MM.1S (cell line): ENCODE data around the gene NRBP1.

ENCODE experiments used
- DNase-seq: peaks from one replicate; pipeline ENCODE4 v3.0.0-alpha.2; 2015
- H2AFZ ChIP-seq: fragments of 300-600 bp; sonication (generic); 2 replicates; pipeline ENCODE4 v1.6.0; 2016; ENCODE audit warnings: antibody characterized with exemption, low read length
- H3F3A ChIP-seq: fragments of 300-600 bp; sonication (generic); 2 replicates; pipeline ENCODE4 v1.6.1; 2016; ENCODE audit warnings: mild to moderate bottlenecking, antibody characterized with exemption, low read length, moderate library complexity, mixed read lengths; ENCODE audit not compliant: insufficient read depth
- H3K27ac ChIP-seq: fragments of 300-600 bp; sonication (generic); 2 replicates; pipeline ENCODE4 v1.5.1; 2016; ENCODE audit warnings: mild to moderate bottlenecking, low read length
- H3K27me3 ChIP-seq: fragments of 300-600 bp; sonication (generic); replicated peaks from 2 replicates; pipeline ENCODE4 v1.6.0; 2016; ENCODE audit warnings: low read length; ENCODE audit not compliant: insufficient read depth
- H3K36me3 ChIP-seq: fragments of 300-600 bp; sonication (generic); replicated peaks from 2 replicates; pipeline ENCODE4 v1.6.1; 2016; ENCODE audit warnings: mild to moderate bottlenecking, low read length, mixed read lengths; ENCODE audit not compliant: insufficient read depth
- H3K4me1 ChIP-seq: fragments of 300-600 bp; sonication (generic); 2 replicates; pipeline ENCODE4 v1.6.1; 2016; ENCODE audit warnings: low read length, mixed read lengths
- H3K4me2 ChIP-seq: fragments of 300-600 bp; sonication (generic); 2 replicates; pipeline ENCODE4 v1.6.0; 2016; ENCODE audit warnings: low read depth, low read length
- H3K4me3 ChIP-seq: fragments of 300-600 bp; sonication (generic); 2 replicates; pipeline ENCODE4 v1.5.1; 2016; ENCODE audit warnings: low read length, mixed read lengths
- H3K79me2 ChIP-seq: fragments of 300-600 bp; sonication (generic); 2 replicates; pipeline ENCODE4 v1.6.1; 2016; ENCODE audit warnings: mixed run types, low read length, mixed read lengths
- H3K9ac ChIP-seq: fragments of 300-600 bp; sonication (generic); 2 replicates; pipeline ENCODE4 v1.6.1; 2016; ENCODE audit warnings: low read length, mixed read lengths
- H3K9me2 ChIP-seq: fragments of 300-600 bp; sonication (generic); replicated peaks from 2 replicates; pipeline ENCODE4 v1.6.1; 2016; ENCODE audit warnings: mild to moderate bottlenecking, low read length, mixed read lengths; ENCODE audit not compliant: insufficient read depth
- H3K9me3 ChIP-seq: fragments of 300-600 bp; sonication (generic); replicated peaks from 2 replicates; pipeline ENCODE4 v1.6.1; 2016; ENCODE audit warnings: mild to moderate bottlenecking, low read length, mixed read lengths; ENCODE audit not compliant: insufficient read depth
- H4K20me1 ChIP-seq: fragments of 300-600 bp; sonication (generic); 2 replicates; pipeline ENCODE4 v1.6.1; 2016; ENCODE audit warnings: mild to moderate bottlenecking, low read length, moderate library complexity, mixed read lengths; ENCODE audit not compliant: insufficient read depth
- EZH2 ChIP-seq: fragments of 300-600 bp; sonication (generic); optimal IDR thresholded peaks from 2 replicates; pipeline ENCODE3; 2017; ENCODE audit warnings: low read depth, mild to moderate bottlenecking, antibody characterized with exemption, low read length, mixed read lengths
- EZH2phosphoT487 ChIP-seq: fragments of 300-600 bp; sonication (generic); IDR thresholded peaks from 2 replicates; pipeline ENCODE4 v1.6.1; 2018; ENCODE audit warnings: antibody characterized with exemption, low read length
- TF ChIP-seq, protein P1 (sequence below): fragments of 300-600 bp; sonication (generic); IDR thresholded peaks from 2 replicates; pipeline ENCODE4 v1.5.1; 2016; ENCODE audit warnings: antibody characterized with exemption, low read length, mixed read lengths

Gene NRBP1

DNA sequence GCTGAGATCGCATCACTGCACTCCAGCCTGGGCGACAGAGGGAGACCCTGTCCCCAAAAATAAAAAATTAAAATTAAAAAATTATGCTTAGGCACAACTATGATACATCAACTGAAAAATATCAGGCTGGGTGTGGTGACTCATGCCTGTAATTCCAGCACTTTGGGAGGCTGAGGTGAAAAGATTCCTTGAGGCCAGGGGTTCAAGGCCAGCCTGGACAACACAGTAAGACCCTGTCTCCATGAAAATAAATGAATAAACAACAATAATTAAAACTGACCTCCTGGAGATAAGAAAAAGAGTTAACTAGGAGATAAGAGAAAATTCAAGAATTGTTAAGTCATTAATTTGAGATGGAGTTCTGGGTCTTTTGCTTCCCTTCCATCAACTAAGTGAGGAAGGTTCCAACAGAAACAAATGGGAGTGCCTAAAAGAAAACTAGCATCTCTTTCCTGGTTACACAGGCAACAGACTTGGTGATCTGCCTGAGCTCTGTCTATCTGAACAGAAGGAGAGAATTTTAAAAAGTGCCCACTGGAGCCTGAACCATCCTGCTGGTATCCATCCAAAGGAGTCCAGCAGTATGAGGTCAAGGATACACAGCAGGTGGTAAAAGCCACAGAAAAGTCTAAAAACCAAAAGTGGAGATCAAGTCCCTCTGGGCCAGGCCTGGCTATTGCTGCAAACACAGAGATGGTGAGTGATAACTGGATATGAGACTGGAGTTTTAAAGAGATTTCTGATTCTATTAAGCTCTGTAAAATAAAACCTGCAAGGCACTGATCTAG lies 27.9 kb upstream of the NRBP1 start:
- Histone ChIP-seq H2AFZ (no peak overlapping the region), H3K9me2 (no peaks in the 10 kb centered on the region), H4K20me1 (peaks cover 33% of the 10 kb centered on the region), H3F3A (no peaks in the 10 kb centered on the region), H3K4me3 (no peak overlapping the region), H3K4me2 (no peak overlapping the region), H3K79me2 (peaks cover 98% of the 10 kb centered on the region), H3K4me1 (no peaks in the 10 kb centered on the region), H3K9ac (no peak overlapping the region), H3K27ac (no peak overlapping the region), H3K9me3 (no peaks in the 10 kb centered on the region), H3K27me3 (no peaks in the 10 kb centered on the region), H3K36me3 (peaks cover 2% of the 10 kb centered on the region; the same call in 1 of the 2 replicates)
- no peak for DNase-seq
- TF ChIP-seq EZH2 (no peak), EZH2phosphoT487 (no peak)
- TF ChIP-seq, protein P1, sequence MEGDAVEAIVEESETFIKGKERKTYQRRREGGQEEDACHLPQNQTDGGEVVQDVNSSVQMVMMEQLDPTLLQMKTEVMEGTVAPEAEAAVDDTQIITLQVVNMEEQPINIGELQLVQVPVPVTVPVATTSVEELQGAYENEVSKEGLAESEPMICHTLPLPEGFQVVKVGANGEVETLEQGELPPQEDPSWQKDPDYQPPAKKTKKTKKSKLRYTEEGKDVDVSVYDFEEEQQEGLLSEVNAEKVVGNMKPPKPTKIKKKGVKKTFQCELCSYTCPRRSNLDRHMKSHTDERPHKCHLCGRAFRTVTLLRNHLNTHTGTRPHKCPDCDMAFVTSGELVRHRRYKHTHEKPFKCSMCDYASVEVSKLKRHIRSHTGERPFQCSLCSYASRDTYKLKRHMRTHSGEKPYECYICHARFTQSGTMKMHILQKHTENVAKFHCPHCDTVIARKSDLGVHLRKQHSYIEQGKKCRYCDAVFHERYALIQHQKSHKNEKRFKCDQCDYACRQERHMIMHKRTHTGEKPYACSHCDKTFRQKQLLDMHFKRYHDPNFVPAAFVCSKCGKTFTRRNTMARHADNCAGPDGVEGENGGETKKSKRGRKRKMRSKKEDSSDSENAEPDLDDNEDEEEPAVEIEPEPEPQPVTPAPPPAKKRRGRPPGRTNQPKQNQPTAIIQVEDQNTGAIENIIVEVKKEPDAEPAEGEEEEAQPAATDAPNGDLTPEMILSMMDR, result no peak

DNA sequence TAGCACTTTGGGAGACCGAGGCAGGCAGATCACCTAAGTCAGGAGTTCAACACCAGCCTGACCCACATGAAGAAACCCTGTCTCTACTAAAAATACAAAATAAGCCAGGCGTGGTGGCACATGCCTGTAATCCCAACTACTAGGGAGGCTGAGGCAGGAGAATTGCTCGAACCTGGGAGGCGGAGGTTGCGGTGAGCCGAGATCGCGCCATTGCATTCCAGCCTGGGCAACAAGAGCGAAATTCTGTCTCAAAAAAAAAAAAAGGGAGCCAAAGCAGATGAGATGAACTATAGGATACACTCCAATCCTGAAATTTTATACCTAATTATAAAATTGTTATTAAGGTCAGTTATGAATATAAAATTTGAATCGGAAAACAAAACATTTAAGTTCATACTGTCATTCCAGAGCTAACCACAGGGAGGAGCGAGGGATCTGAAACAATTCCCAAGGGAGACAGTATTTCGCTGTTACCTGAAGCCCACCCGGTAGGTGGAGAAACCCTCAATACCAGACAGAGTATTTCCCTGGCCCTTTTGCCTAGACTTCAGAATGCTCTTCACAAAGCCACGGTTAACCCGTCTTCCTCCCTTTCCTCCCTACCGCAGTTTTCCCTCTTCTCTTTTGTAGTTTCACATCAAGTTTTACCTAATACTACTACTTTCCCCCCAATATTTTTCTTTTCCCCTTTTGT lies 20.5 kb upstream of the NRBP1 start:
- TF ChIP-seq EZH2phosphoT487, result no peak
- TF ChIP-seq, protein P1, result peak; percentile 37
- DNase-seq, result no peak
- Histone ChIP-seq H3K4me1 (peaks cover 10% of the 10 kb centered on the region), H3K4me2 (peak overlapping the region; percentile 62), H2AFZ (no peak overlapping the region), H3K36me3 (0 out of 2 replicates have a peak, but pooled peaks cover 3% of the 10 kb centered on the region), H3F3A (peaks cover 14% of the 10 kb centered on the region; the same call in 1 of the 2 replicates), H3K9me2 (no peaks in the 10 kb centered on the region), H3K27ac (peak overlapping the region; percentile 75; the same call in 1 of the 2 replicates), H3K4me3 (peak overlapping the region; percentile 95), H3K9ac (peak overlapping the region; percentile 91; the same call in 1 of the 2 replicates), H3K27me3 (no peaks in the 10 kb centered on the region), H3K79me2 (peaks cover 64% of the 10 kb centered on the region), H4K20me1 (peaks cover 16% of the 10 kb centered on the region), H3K9me3 (no peaks in the 10 kb centered on the region)

DNA sequence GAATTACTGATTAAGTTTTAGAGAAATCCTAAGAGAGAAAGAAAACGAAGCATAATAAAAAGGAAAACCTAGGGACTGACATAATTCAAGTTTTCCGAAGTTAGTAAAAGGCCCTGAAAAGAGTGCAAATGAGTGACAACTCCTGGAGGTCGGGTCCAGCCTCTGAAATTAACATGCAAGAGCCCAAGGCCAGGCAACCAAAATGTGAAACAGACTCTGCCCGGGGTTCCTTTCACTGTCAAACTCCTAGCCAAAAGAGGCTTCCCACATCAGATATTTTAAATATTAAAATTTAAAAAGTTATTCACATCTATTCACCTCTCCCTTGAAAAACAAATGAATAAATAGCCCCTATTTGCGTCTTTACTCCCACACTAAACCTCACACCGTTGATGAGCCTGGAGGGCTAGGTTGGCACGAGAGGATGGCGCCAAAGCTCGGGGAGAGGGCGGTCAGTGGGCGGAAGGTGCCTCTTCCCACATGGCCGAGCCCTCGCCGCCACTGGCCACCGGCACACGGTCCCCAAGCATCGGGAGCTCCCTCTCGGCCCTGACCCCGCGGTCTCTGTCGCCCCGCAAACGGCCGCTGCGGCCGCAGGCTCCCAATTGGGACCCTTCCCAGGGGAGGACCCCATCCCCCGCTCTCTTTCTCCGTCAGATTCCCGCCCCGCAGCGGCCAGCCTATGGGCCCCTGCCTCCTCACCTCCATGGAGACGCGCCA lies 19.7 kb upstream of the NRBP1 start:
- Histone ChIP-seq H4K20me1 (peaks cover 10% of the 10 kb centered on the region; the same call in 1 of the 2 replicates), H3K27ac (peak overlapping the region; percentile 75), H2AFZ (peak overlapping the region; percentile 88), H3F3A (peaks cover 14% of the 10 kb centered on the region; the same call in 1 of the 2 replicates), H3K4me1 (peaks cover 10% of the 10 kb centered on the region), H3K27me3 (no peaks in the 10 kb centered on the region), H3K9me2 (no peaks in the 10 kb centered on the region), H3K9me3 (no peaks in the 10 kb centered on the region), H3K9ac (peak overlapping the region; percentile 91), H3K79me2 (peaks cover 56% of the 10 kb centered on the region), H3K4me3 (peak overlapping the region; percentile 95), H3K4me2 (peak overlapping the region; percentile 62), H3K36me3 (0 out of 2 replicates have a peak, but pooled peaks cover 3% of the 10 kb centered on the region)
- TF ChIP-seq EZH2 (no peak), EZH2phosphoT487 (no peak)
- TF ChIP-seq, protein P1, result no peak
- DNase-seq, result peak; percentile 43
